ENCODE measurements around the gene CBLC. TPM values are rescaled to one million over a fixed set of nuclear protein-coding genes. Genes with fewer than 3 reads are reported as not detected.

Gene CBLC
- total and polyA plus RNA-seq, 4 donors = 0.25 to 0.44 TPM; not detected in 2

- Histone ChIP-seq H3K27me3 (ENCODE audit: control insufficient read depth, insufficient read depth, low read length) (no peaks in the 10 kb centered on the region), H3K36me3 (ENCODE audit: control insufficient read depth, insufficient read depth, low read length) (no peaks in the 10 kb centered on the region), H3K27ac (ENCODE audit: low read depth, low read length) (no peak overlapping the region), H3K4me1 (ENCODE audit: control insufficient read depth, insufficient read depth, low read length) (peaks cover 6% of the 10 kb centered on the region), H3K4me3 (ENCODE audit: low read depth, low read length) (no peak overlapping the region), H3K9me3 (ENCODE audit: control insufficient read depth, insufficient read depth, low read length) (no peaks in the 10 kb centered on the region)
- DNase-seq (ENCODE audit: low read depth in 4 of 6, low spot score in 6 of 6) = no peak
- WGBS (ENCODE audit: insufficient coverage) = 93% methylated on average over 5 of the region's 6 CpGs
Observed at GRCh38 chr19:44788971-44789370, 11.3 kb downstream of the CBLC start.

GRCh38 chr19:44789943-44790483, 12.3 kb downstream of the CBLC start:
- H3K27ac ChIP-seq (ENCODE audit: low read depth, low read length) = no peak overlapping the region
- no peaks in the 10 kb centered on the region for H3K27me3 ChIP-seq (ENCODE audit: control insufficient read depth, insufficient read depth, low read length)
- 85% methylated on average over 7 of the region's 13 CpGs for WGBS (ENCODE audit: insufficient coverage)
- H3K4me3 ChIP-seq (ENCODE audit: low read depth, low read length) = no peak overlapping the region
- no peaks in the 10 kb centered on the region for H3K4me1 ChIP-seq (ENCODE audit: control insufficient read depth, insufficient read depth, low read length)
- H3K9me3 ChIP-seq (ENCODE audit: control insufficient read depth, insufficient read depth, low read length) = no peaks in the 10 kb centered on the region
- no peak for DNase-seq (ENCODE audit: low read depth in 4 of 6, low spot score in 6 of 6)
- H3K36me3 ChIP-seq (ENCODE audit: control insufficient read depth, insufficient read depth, low read length) = no peaks in the 10 kb centered on the region

GRCh38 chr19:44792281-44792680, 14.6 kb downstream of the CBLC start:
- no peaks in the 10 kb centered on the region for H3K27me3 ChIP-seq (ENCODE audit: control insufficient read depth, insufficient read depth, low read length)
- no peaks in the 10 kb centered on the region for H3K36me3 ChIP-seq (ENCODE audit: control insufficient read depth, insufficient read depth, low read length)
- WGBS (ENCODE audit: insufficient coverage) = 79% methylated on average over 9 of the region's 9 CpGs
- DNase-seq (ENCODE audit: low read depth in 4 of 6, low spot score in 6 of 6) = no peak
- H3K9me3 ChIP-seq (ENCODE audit: control insufficient read depth, insufficient read depth, low read length) = no peaks in the 10 kb centered on the region
- no peak overlapping the region for H3K27ac ChIP-seq (ENCODE audit: low read depth, low read length)
- H3K4me3 ChIP-seq (ENCODE audit: low read depth, low read length) = no peak overlapping the region
- H3K4me1 ChIP-seq (ENCODE audit: control insufficient read depth, insufficient read depth, low read length) = peaks cover 10% of the 10 kb centered on the region

- H3K4me3 ChIP-seq (ENCODE audit: low read depth, low read length) = no peak overlapping the region
- H3K27me3 ChIP-seq (ENCODE audit: control insufficient read depth, insufficient read depth, low read length) = no peaks in the 10 kb centered on the region
- DNase-seq (ENCODE audit: low read depth in 4 of 6, low spot score in 6 of 6) = no peak
- 86% methylated on average over 4 of the region's 4 CpGs for WGBS (ENCODE audit: insufficient coverage)
- no peaks in the 10 kb centered on the region for H3K36me3 ChIP-seq (ENCODE audit: control insufficient read depth, insufficient read depth, low read length)
- no peak overlapping the region for H3K27ac ChIP-seq (ENCODE audit: low read depth, low read length)
- H3K9me3 ChIP-seq (ENCODE audit: control insufficient read depth, insufficient read depth, low read length) = no peaks in the 10 kb centered on the region
- H3K4me1 ChIP-seq (ENCODE audit: control insufficient read depth, insufficient read depth, low read length) = peaks cover 10% of the 10 kb centered on the region
Observed at GRCh38 chr19:44794610-44795009, 16.9 kb downstream of the CBLC start.

- 92% methylated on average over 8 of the region's 13 CpGs for WGBS (ENCODE audit: insufficient coverage)
- H3K36me3 ChIP-seq (ENCODE audit: control insufficient read depth, insufficient read depth, low read length) = no peaks in the 10 kb centered on the region
- no peak overlapping the region for H3K27ac ChIP-seq (ENCODE audit: low read depth, low read length)
- no peak for DNase-seq (ENCODE audit: low read depth in 4 of 6, low spot score in 6 of 6)
- H3K4me1 ChIP-seq (ENCODE audit: control insufficient read depth, insufficient read depth, low read length) = peaks cover 10% of the 10 kb centered on the region
- no peaks in the 10 kb centered on the region for H3K9me3 ChIP-seq (ENCODE audit: control insufficient read depth, insufficient read depth, low read length)
- H3K27me3 ChIP-seq (ENCODE audit: control insufficient read depth, insufficient read depth, low read length) = no peaks in the 10 kb centered on the region
- no peak overlapping the region for H3K4me3 ChIP-seq (ENCODE audit: low read depth, low read length)
Observed at GRCh38 chr19:44795398-44795987, 17.8 kb downstream of the CBLC start.

GRCh38 chr19:44796701-44797115, 19.0 kb downstream of the CBLC start:
- peak in 2 of 6 donors; percentile 6 to 38 for DNase-seq (ENCODE audit: low read depth in 4 of 6, low spot score in 6 of 6)
- 11% methylated on average over 11 of the region's 12 CpGs for WGBS (ENCODE audit: insufficient coverage)
- Histone ChIP-seq H3K36me3 (ENCODE audit: control insufficient read depth, insufficient read depth, low read length) (no peaks in the 10 kb centered on the region), H3K4me1 (ENCODE audit: control insufficient read depth, insufficient read depth, low read length) (peaks cover 10% of the 10 kb centered on the region), H3K27ac (ENCODE audit: low read depth, low read length) (peak overlapping the region; percentile 22), H3K4me3 (ENCODE audit: low read depth, low read length) (no peak overlapping the region), H3K27me3 (ENCODE audit: control insufficient read depth, insufficient read depth, low read length) (no peaks in the 10 kb centered on the region), H3K9me3 (ENCODE audit: control insufficient read depth, insufficient read depth, low read length) (no peaks in the 10 kb centered on the region)

- Histone ChIP-seq H3K9me3 (ENCODE audit: control insufficient read depth, insufficient read depth, low read length) (no peaks in the 10 kb centered on the region), H3K27ac (ENCODE audit: low read depth, low read length) (no peak overlapping the region), H3K27me3 (ENCODE audit: control insufficient read depth, insufficient read depth, low read length) (peaks cover 3% of the 10 kb centered on the region), H3K4me1 (ENCODE audit: control insufficient read depth, insufficient read depth, low read length) (peaks cover 10% of the 10 kb centered on the region), H3K4me3 (ENCODE audit: low read depth, low read length) (no peak overlapping the region), H3K36me3 (ENCODE audit: control insufficient read depth, insufficient read depth, low read length) (no peaks in the 10 kb centered on the region)
- WGBS (ENCODE audit: insufficient coverage) = 78% methylated on average over 6 of the region's 10 CpGs
- DNase-seq (ENCODE audit: low read depth in 4 of 6, low spot score in 6 of 6) = no peak
Observed at GRCh38 chr19:44799627-44800346, 22.1 kb downstream of the CBLC start.

GRCh38 chr19:44800461-44800860, 22.8 kb downstream of the CBLC start:
- 0% methylated on average over 2 of the region's 3 CpGs for WGBS (ENCODE audit: insufficient coverage)
- peaks cover 3% of the 10 kb centered on the region for H3K27me3 ChIP-seq (ENCODE audit: control insufficient read depth, insufficient read depth, low read length)
- peaks cover 10% of the 10 kb centered on the region for H3K4me1 ChIP-seq (ENCODE audit: control insufficient read depth, insufficient read depth, low read length)
- H3K4me3 ChIP-seq (ENCODE audit: low read depth, low read length) = no peak overlapping the region
- no peaks in the 10 kb centered on the region for H3K36me3 ChIP-seq (ENCODE audit: control insufficient read depth, insufficient read depth, low read length)
- no peak overlapping the region for H3K27ac ChIP-seq (ENCODE audit: low read depth, low read length)
- peak in 4 of 6 donors; percentile 22 to 81 (median 58) for DNase-seq (ENCODE audit: low read depth in 4 of 6, low spot score in 6 of 6)
- H3K9me3 ChIP-seq (ENCODE audit: control insufficient read depth, insufficient read depth, low read length) = no peaks in the 10 kb centered on the region

GRCh38 chr19:44803442-44804428, 26.0 kb downstream of the CBLC start:
- peaks cover 11% of the 10 kb centered on the region for H3K4me1 ChIP-seq (ENCODE audit: control insufficient read depth, insufficient read depth, low read length)
- 87% methylated on average over 12 of the region's 13 CpGs for WGBS (ENCODE audit: insufficient coverage)
- H3K27me3 ChIP-seq (ENCODE audit: control insufficient read depth, insufficient read depth, low read length) = peaks cover 3% of the 10 kb centered on the region
- no peak overlapping the region for H3K4me3 ChIP-seq (ENCODE audit: low read depth, low read length)
- no peak for DNase-seq (ENCODE audit: low read depth in 4 of 6, low spot score in 6 of 6)
- no peaks in the 10 kb centered on the region for H3K36me3 ChIP-seq (ENCODE audit: control insufficient read depth, insufficient read depth, low read length)
- no peaks in the 10 kb centered on the region for H3K9me3 ChIP-seq (ENCODE audit: control insufficient read depth, insufficient read depth, low read length)
- no peak overlapping the region for H3K27ac ChIP-seq (ENCODE audit: low read depth, low read length)

All from spinal cord (tissue), 10 donors.